SK-N-SH (cell line): ENCODE measurements around the gene MAT2A.

Source experiments
- CTCF ChIP-seq: fragments of 200-600 bp; sonication (generic); IDR thresholded peaks from 2 replicates; pipeline ENCODE4 v1.6.1; 2017; ENCODE audit warnings: antibody characterized with exemption, mild to moderate bottlenecking, moderate library complexity
- NFIC ChIP-seq: IDR thresholded peaks from 2 replicates; pipeline ENCODE4 v1.4.0; 2012; ENCODE audit warnings: borderline replicate concordance
- POLR2AphosphoS5 ChIP-seq: IDR thresholded peaks from 2 replicates; pipeline ENCODE4 v1.6.1; 2012; ENCODE audit warnings: low read depth, low read length
- SMC3 ChIP-seq: IDR thresholded peaks from 2 replicates; pipeline ENCODE4 v1.6.1; 2012; ENCODE audit warnings: low read depth, low read length, improper control_type of control experiment

GRCh38 chr2:85540133-85540648 lies 1.2 kb downstream of the MAT2A start:
- TF ChIP-seq CTCF (no peak), SMC3 (no peak), NFIC (no peak), POLR2AphosphoS5 (no peak)
